B cell (primary cell): ENCODE data around the gene SWAP70. TPM values are rescaled to one million over a fixed set of nuclear protein-coding genes. Genes with fewer than 3 reads are reported as not detected.
A peak's percentile ranks its signal among the peaks of the same experiment; 100 is the strongest.

ENCODE experiments used
- ATAC-seq: fragments of 200-7000 bp; cut with Tn5 transposase; one replicate; pipeline ENCODE4 v1.10.0; 2021; ENCODE audit warnings: low read depth, mild to moderate bottlenecking, moderate number of reproducible peaks, moderate library complexity
- CTCF ChIA-PET: fragments of 350-600 bp; sonication (Branson Sonifier 250); formaldehyde crosslinking; loops from one replicate; lab custom pipeline; 2021; ENCODE audit warnings: antibody characterized with exemption, inconsistent platforms; lab: Charles Lee
- POLR2A ChIA-PET: fragments of 350-600 bp; sonication (Branson Sonifier 250); formaldehyde crosslinking; loops from one replicate; lab custom pipeline; 2021; ENCODE audit warnings: antibody characterized with exemption; lab: Charles Lee
- DNase-seq: peaks from one replicate; pipeline ENCODE4 v3.0.0; 2013
- H2AFZ ChIP-seq: 2 replicates; pipeline ENCODE4 v1.6.1; 2012; ENCODE audit warnings: mild to moderate bottlenecking, low read depth, low read length; ENCODE audit not compliant: insufficient read depth, poor library complexity, severe bottlenecking
- H3K27ac ChIP-seq, 2 donors: 1 replicate in 1 of 2; 2 replicates in 1 of 2; pipeline ENCODE4 v1.5.1; 2012 to 2013; ENCODE audit warnings: low read length in 2 of 2, mild to moderate bottlenecking in 2 of 2, moderate library complexity in 1 of 2
- H3K27me3 ChIP-seq, 4 experiments: fragments of 200-600 bp in 1 of 4; sonication (generic) in 1 of 4; replicated peaks in 1 of 4; 1 replicate in 2 of 4; 2 replicates in 2 of 4; pipeline versions ENCODE4 v1.6.1 to v1.7.0; 2013 to 2016; ENCODE audit warnings: low read length in 3 of 4, mild to moderate bottlenecking in 2 of 4, mixed read lengths in 1 of 4, moderate library complexity in 1 of 4; ENCODE audit not compliant: insufficient read depth in 4 of 4, control insufficient read depth in 3 of 4; ENCODE audit errors: control extremely low read depth in 1 of 4
- H3K36me3 ChIP-seq, 2 experiments: replicated peaks in 1 of 2; 1 replicate in 1 of 2; 2 replicates in 1 of 2; pipeline versions ENCODE4 v1.6.1 to v1.7.1; 2013; ENCODE audit warnings: low read length in 1 of 2; ENCODE audit not compliant: insufficient read depth in 2 of 2, control insufficient read depth in 1 of 2; ENCODE audit errors: control extremely low read depth in 1 of 2, extremely low read depth in 1 of 2
- H3K4me1 ChIP-seq, 2 donors: fragments of 200-600 bp in 1 of 2; sonication (generic) in 1 of 2; 1 replicate in 1 of 2; 2 replicates in 1 of 2; pipeline versions ENCODE4 v1.5.1 to v1.6.1; 2013 to 2017; ENCODE audit warnings: low read length in 2 of 2; ENCODE audit not compliant: control insufficient read depth in 2 of 2, insufficient read depth in 2 of 2
- H3K4me2 ChIP-seq: replicated peaks from 2 replicates; pipeline ENCODE3; 2012; ENCODE audit warnings: mild to moderate bottlenecking, low read depth, low read length; ENCODE audit not compliant: poor library complexity, severe bottlenecking
- H3K4me3 ChIP-seq, 5 experiments: fragments of 200-600 bp in 1 of 5; sonication (generic) in 1 of 5; 1 replicate in 3 of 5; 2 replicates in 2 of 5; pipeline versions ENCODE4 v1.5.1 to v1.7.0; 2011 to 2016; ENCODE audit warnings: low read length in 4 of 5, mild to moderate bottlenecking in 4 of 5, low read depth in 2 of 5, control low read depth in 1 of 5, moderate library complexity in 1 of 5; ENCODE audit not compliant: insufficient read depth in 1 of 5; ENCODE audit errors: control extremely low read depth in 1 of 5, extremely low read depth in 1 of 5
- H3K79me2 ChIP-seq: fragments of 200-600 bp; sonication (generic); one replicate; pipeline ENCODE4 v1.6.0; 2016; ENCODE audit warnings: low read length; ENCODE audit not compliant: control insufficient read depth, insufficient read depth
- H3K9ac ChIP-seq: fragments of 200-600 bp; sonication (generic); 2 replicates; pipeline ENCODE4 v1.6.1; 2017; ENCODE audit warnings: mild to moderate bottlenecking, low read length, moderate library complexity
- H3K9me3 ChIP-seq, 3 donors: one replicate each; pipeline versions ENCODE4 v1.6.1 to v1.7.1; 2013; ENCODE audit warnings: low read length in 2 of 3; ENCODE audit not compliant: control insufficient read depth in 2 of 3, insufficient read depth in 1 of 3; ENCODE audit errors: control extremely low read depth in 1 of 3
- H4K20me1 ChIP-seq: 2 replicates; pipeline ENCODE4 v1.6.0; 2012; ENCODE audit warnings: mild to moderate bottlenecking, low read length; ENCODE audit not compliant: insufficient read depth, control insufficient read depth, poor library complexity, severe bottlenecking
- H3K27ac Mint-ChIP-seq: one replicate; pipeline ENCODE4 v1.8.0; 2021; ENCODE audit warnings: mixed read lengths
- H3K27me3 Mint-ChIP-seq: one replicate; pipeline ENCODE4 v1.8.0; 2021; ENCODE audit warnings: mixed read lengths
- H3K4me1 Mint-ChIP-seq: one replicate; pipeline ENCODE4 v1.8.0; 2021; ENCODE audit warnings: mixed read lengths
- H3K4me3 Mint-ChIP-seq: one replicate; pipeline ENCODE4 v1.8.0; 2021; ENCODE audit warnings: mixed read lengths
- H3K9me3 Mint-ChIP-seq: one replicate; pipeline ENCODE4 v1.8.0; 2022; ENCODE audit warnings: mixed read lengths; ENCODE audit not compliant: insufficient read depth
- CTCF ChIP-seq: fragments of 200-600 bp; IDR thresholded peaks from one replicate; pipeline ENCODE4 v1.8.0; 2022; ENCODE audit warnings: antibody characterized with exemption, mild to moderate bottlenecking
- EZH2 ChIP-seq: IDR thresholded peaks from 2 replicates; pipeline ENCODE4 v1.6.1; 2012; ENCODE audit warnings: borderline replicate concordance, low read depth, mild to moderate bottlenecking, moderate library complexity, low read length; ENCODE audit not compliant: insufficient read depth, poor library complexity, severe bottlenecking
- WGBS: methylation state at CpG from one replicate; pipeline ENCODE4 v1.1.5; 2013; ENCODE audit warnings: missing lambda C conversion rate; ENCODE audit not compliant: insufficient coverage; 5-methylcytosine and 5-hydroxymethylcytosine counted together
- intact Hi-C: fragments of 100-400 bp; cut with micrococcal nuclease; formaldehyde crosslinking; loops from one replicate; pipeline ENCODE4 v1.10.0; 2022
- polyA plus RNA-seq: library from polyadenylated mRNA; depleted of rRNA; stranded (reverse); fragments of >200 nt; gene quantifications from 2 replicates; pipeline ENCODE4 v1.2.3, GENCODE V29; 2012
- total RNA-seq, 2 donors: library from RNA; stranded (reverse); fragments of 120-200 nt in 1 of 2; gene quantifications; 1 replicate in 1 of 2; 2 replicates in 1 of 2; pipeline versions ENCODE4 v1.2.3 to v1.2.4, GENCODE V29; 2013 to 2022

The SWAP70 gene
- total and polyA plus RNA-seq, 2 donors (not counting 1 experiment from before 2014, with no cell fraction given), result 69.8 to 200 TPM

GRCh38 chr11:9761441-9761945 is 97.6 kb downstream of the SWAP70 start:
- 97% methylated on average over 5 of the region's 6 CpGs for WGBS
- intact Hi-C loops, result no loop called here

More at GRCh38 chr11:9761441-9761945, 97.6 kb downstream of the SWAP70 start:
- no peak overlapping the region for H3K4me2 ChIP-seq
- peaks cover 66% of the 10 kb centered on the region for H3K4me1 Mint-ChIP-seq
- no peaks in the 10 kb centered on the region for H4K20me1 ChIP-seq
- no peaks in the 10 kb centered on the region for H3K36me3 ChIP-seq
- CTCF ChIA-PET, result interaction anchor here (0.9 kb wide), 1 partner anchor 83 kb away, joined by 3 read pairs; no protein-coding TSS in a partner anchor
- no peak overlapping the region for H3K27ac ChIP-seq
- no peaks in the 10 kb centered on the region for H3K9me3 ChIP-seq
- TF ChIP-seq EZH2 (no peak), CTCF (no peak)
- H3K9ac ChIP-seq, result no peak overlapping the region
- peaks cover 25 to 36% of the 10 kb centered on the region in 2 donors for H3K4me1 ChIP-seq
- peaks cover 53% of the 10 kb centered on the region for H3K79me2 ChIP-seq
- no peak overlapping the region for H3K4me3 Mint-ChIP-seq
- ATAC-seq (no peak), DNase-seq (no peak)
- POLR2A ChIA-PET, result no interaction called here
- no peaks in the 10 kb centered on the region for H3K27me3 Mint-ChIP-seq
- no peak overlapping the region for H3K4me3 ChIP-seq
- H3K9me3 Mint-ChIP-seq, result no peaks in the 10 kb centered on the region
- no peak overlapping the region for H2AFZ ChIP-seq
- H3K27ac Mint-ChIP-seq, result peak overlapping the region; percentile 66
- H3K27me3 ChIP-seq, result no peaks in the 10 kb centered on the region
